GM18499 (cell line): ENCODE results near the gene GRK1.

Source experiments
- ATAC-seq: cut with Tn5 transposase; IDR thresholded peaks from one replicate; pipeline ENCODE4 v1.9.1; 2021; ENCODE audit warnings: moderate number of reproducible peaks; ENCODE audit not compliant: insufficient read depth, unreplicated experiment

GRK1 gene

GRCh38 chr13:113660066-113660465, 7.0 kb upstream of the GRK1 start:
- ATAC-seq = no peak

- ATAC-seq = no peak
Measured at GRCh38 chr13:113661509-113661908, 5.5 kb upstream of the GRK1 start.

- no peak for ATAC-seq
Measured at GRCh38 chr13:113663934-113664333, 3.1 kb upstream of the GRK1 start.

- no peak for ATAC-seq
Measured at GRCh38 chr13:113664751-113665596, 2.0 kb upstream of the GRK1 start.

- ATAC-seq = no peak
Measured at GRCh38 chr13:113665597-113666328, 1.3 kb upstream of the GRK1 start.

- no peak for ATAC-seq
Measured at GRCh38 chr13:113666329-113666670, 719 bp upstream of the GRK1 start.

GRCh38 chr13:113667771-113668490, 912 bp downstream of the GRK1 start:
- ATAC-seq = no peak

GRCh38 chr13:113668491-113668971, 1.5 kb downstream of the GRK1 start:
- ATAC-seq = no peak

GRCh38 chr13:113669231-113669754, 2.3 kb downstream of the GRK1 start:
- ATAC-seq = no peak

GRCh38 chr13:113669755-113670341, 2.8 kb downstream of the GRK1 start:
- ATAC-seq = no peak

GRCh38 chr13:113670541-113670940, 3.5 kb downstream of the GRK1 start:
- ATAC-seq = no peak

- ATAC-seq = no peak
Measured at GRCh38 chr13:113671066-113672001, 4.3 kb downstream of the GRK1 start.

GRCh38 chr13:113672002-113672651, 5.1 kb downstream of the GRK1 start:
- ATAC-seq = no peak

- no peak for ATAC-seq
Measured at GRCh38 chr13:113722921-113723320, 55.9 kb downstream of the GRK1 start.

- no peak for ATAC-seq
Measured at GRCh38 chr13:113723410-113724015, 56.5 kb downstream of the GRK1 start.

- no peak for ATAC-seq
Measured at GRCh38 chr13:113724016-113724758, 57.2 kb downstream of the GRK1 start.

- no peak for ATAC-seq
Measured at GRCh38 chr13:113724780-113725315, 57.8 kb downstream of the GRK1 start.
